Fibroblast of lung (primary cell): ENCODE data around the gene ZNF385D. TPM values are rescaled to one million over a fixed set of nuclear protein-coding genes. Genes with fewer than 3 reads are reported as not detected.
A peak's percentile ranks its signal among the peaks of the same experiment; 100 is the strongest.

ENCODE experiments used
- DNase-seq, 2 donors: peaks; one replicate each; pipeline versions ENCODE4 v3.0.0 to v3.0.0-alpha.2; 2010; ENCODE audit warnings: low read depth in 2 of 2
- H2AFZ ChIP-seq: 2 replicates; pipeline ENCODE4 v1.5.1; 2012; ENCODE audit warnings: low read length, control low read depth, inconsistent platforms
- H3K27ac ChIP-seq: 2 replicates; pipeline ENCODE4 v1.5.1; 2011; ENCODE audit warnings: low read length, control low read depth; ENCODE audit not compliant: insufficient read depth
- H3K27me3 ChIP-seq: 2 replicates; pipeline ENCODE4 v1.5.1; 2011; ENCODE audit warnings: mild to moderate bottlenecking, low read length; ENCODE audit not compliant: control insufficient read depth, insufficient read depth
- H3K36me3 ChIP-seq: 2 replicates; pipeline ENCODE4 v1.5.1; 2011; ENCODE audit warnings: low read length; ENCODE audit not compliant: control insufficient read depth, insufficient read depth
- H3K4me1 ChIP-seq: 2 replicates; pipeline ENCODE4 v1.5.1; 2011; ENCODE audit warnings: low read length; ENCODE audit not compliant: control insufficient read depth, insufficient read depth; ENCODE audit errors: extremely low read depth
- H3K4me2 ChIP-seq: 2 replicates; pipeline ENCODE4 v1.5.1; 2011; ENCODE audit warnings: low read length, control low read depth; ENCODE audit not compliant: insufficient read depth; ENCODE audit errors: extremely low read depth
- H3K4me3 ChIP-seq, 4 experiments: fragments of 200-600 bp in 1 of 4; sonication (generic) in 1 of 4; replicated peaks in 1 of 4; 2 replicates each; pipeline ENCODE4 v1.5.1; 2011 to 2016; ENCODE audit warnings: low read length in 4 of 4, low read depth in 3 of 4, mild to moderate bottlenecking in 3 of 4, control low read depth in 2 of 4, inconsistent platforms in 1 of 4, mixed read lengths in 1 of 4; ENCODE audit not compliant: insufficient read depth in 1 of 4; ENCODE audit errors: control extremely low read depth in 1 of 4
- H3K79me2 ChIP-seq: 2 replicates; pipeline ENCODE4 v1.5.1; 2012; ENCODE audit warnings: mild to moderate bottlenecking, low read length, inconsistent platforms; ENCODE audit not compliant: control insufficient read depth, insufficient read depth
- H3K9ac ChIP-seq: 2 replicates; pipeline ENCODE4 v1.5.1; 2011; ENCODE audit warnings: mild to moderate bottlenecking, low read length, control low read depth; ENCODE audit not compliant: insufficient read depth
- H3K9me3 ChIP-seq: 2 replicates; pipeline ENCODE4 v1.5.1; 2012; ENCODE audit warnings: low read depth, low read length; ENCODE audit not compliant: control insufficient read depth, insufficient read depth
- H4K20me1 ChIP-seq: 2 replicates; pipeline ENCODE4 v1.5.1; 2011; ENCODE audit warnings: low read length; ENCODE audit not compliant: control insufficient read depth, insufficient read depth; ENCODE audit errors: extremely low read depth
- CTCF ChIP-seq, 2 donors: IDR thresholded peaks in 1 of 2; conservative IDR thresholded peaks in 1 of 2; 1 replicate in 1 of 2; 2 replicates in 1 of 2; pipeline ENCODE4 v1.5.1; 2011 to 2012; ENCODE audit warnings: low read length in 2 of 2, control low read depth in 1 of 2, inconsistent platforms in 1 of 2, low read depth in 1 of 2, mild to moderate bottlenecking in 1 of 2
- EZH2 ChIP-seq: IDR thresholded peaks from 2 replicates; pipeline ENCODE4 v1.5.1; 2012; ENCODE audit warnings: low read length, control low read depth, mild to moderate bottlenecking; ENCODE audit errors: missing control alignments
- polyA plus RNA-seq, 2 donors: library from polyadenylated mRNA; depleted of rRNA in 1 of 2; stranded (reverse) in 1 of 2; unstranded in 1 of 2; fragments of >200 nt; gene quantifications; 2 replicates each; pipeline ENCODE4 v1.2.1, GENCODE V29; 2011 to 2012; ENCODE audit warnings: missing spikeins in 1 of 2
- total RNA-seq: library from RNA; depleted of rRNA; stranded (reverse); fragments of >200 nt; gene quantifications from 2 replicates; pipeline ENCODE4 v1.2.1, GENCODE V29; 2014

The ZNF385D gene
- total and polyA plus RNA-seq, 2 donors (not counting 1 experiment from before 2014, with no cell fraction given) = 0.83 to 1.9 TPM

GRCh38 chr3:21642433-21642832, 108.6 kb downstream of the ZNF385D start:
- no peak overlapping the region for H3K4me3 ChIP-seq
- peak; percentile 47 to 56 for DNase-seq
- no peak for TF ChIP-seq EZH2
- TF ChIP-seq CTCF (conservative IDR thresholded peaks at IDR 0.05 in 1 of 2, IDR thresholded peaks at IDR 0.05 in 1 of 2; ENCODE audit: low read depth in 1 of 2, low read length in 2 of 2) = no peak
- H3K9ac ChIP-seq = no peak overlapping the region
- H2AFZ ChIP-seq = no peak overlapping the region
- no peak overlapping the region for H3K4me2 ChIP-seq
- no peaks in the 10 kb centered on the region for H3K4me1 ChIP-seq
- no peaks in the 10 kb centered on the region for H4K20me1 ChIP-seq
- H3K27ac ChIP-seq = no peak overlapping the region
- no peaks in the 10 kb centered on the region for H3K9me3 ChIP-seq
- H3K36me3 ChIP-seq = no peaks in the 10 kb centered on the region
- no peaks in the 10 kb centered on the region for H3K27me3 ChIP-seq
- H3K79me2 ChIP-seq = no peaks in the 10 kb centered on the region

DNA sequence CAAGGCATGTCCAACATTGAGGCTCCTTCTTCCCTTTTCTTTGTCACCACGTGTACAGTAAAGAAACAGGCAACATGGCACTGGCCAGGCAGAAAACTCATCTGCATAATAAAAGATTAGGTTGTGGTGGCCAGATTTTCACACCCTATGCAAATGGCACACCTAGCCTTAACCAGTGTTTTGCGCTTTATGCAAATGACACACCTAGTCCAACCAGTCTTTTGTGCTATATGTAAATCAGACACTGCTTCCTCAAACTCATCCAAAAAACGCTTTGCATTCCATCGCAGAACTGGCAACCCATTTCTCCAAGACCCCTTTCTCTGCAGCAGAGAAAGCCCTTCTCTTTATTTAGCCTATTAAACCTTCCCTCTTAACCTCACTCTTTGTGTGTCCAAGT, 109.1 kb downstream of the ZNF385D start:
- Histone ChIP-seq H3K36me3 (no peaks in the 10 kb centered on the region), H3K79me2 (no peaks in the 10 kb centered on the region), H4K20me1 (no peaks in the 10 kb centered on the region), H2AFZ (no peak overlapping the region), H3K4me1 (no peaks in the 10 kb centered on the region), H3K4me2 (no peak overlapping the region), H3K4me3 (no peak overlapping the region), H3K27ac (no peak overlapping the region), H3K27me3 (no peaks in the 10 kb centered on the region), H3K9me3 (no peaks in the 10 kb centered on the region), H3K9ac (no peak overlapping the region)
- no peak for DNase-seq
- TF ChIP-seq EZH2 (no peak), CTCF (conservative IDR thresholded peaks at IDR 0.05 in 1 of 2, IDR thresholded peaks at IDR 0.05 in 1 of 2; ENCODE audit: low read depth in 1 of 2, low read length in 2 of 2) (no peak)

DNA sequence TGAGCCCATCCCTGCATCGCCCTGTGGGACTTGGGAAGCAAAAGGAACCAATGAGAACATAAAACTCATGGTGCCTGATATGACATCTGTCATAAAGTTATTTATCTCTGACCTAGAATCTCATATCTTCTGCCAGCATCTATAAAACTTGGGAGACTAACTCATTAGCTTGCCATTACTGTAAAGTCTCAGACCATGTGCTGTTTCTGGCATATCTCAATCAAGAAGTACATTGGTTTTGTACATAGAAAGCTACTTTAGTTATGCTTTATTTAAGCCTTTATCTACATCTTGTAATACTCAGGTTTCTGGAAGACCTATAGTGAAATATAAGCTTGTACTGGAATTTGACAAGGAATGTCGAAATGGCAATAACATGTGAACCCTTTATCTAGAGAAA, 112.5 kb downstream of the ZNF385D start:
- Histone ChIP-seq H3K4me1 (no peaks in the 10 kb centered on the region), H3K79me2 (no peaks in the 10 kb centered on the region), H3K36me3 (no peaks in the 10 kb centered on the region), H3K4me3 (no peak overlapping the region), H3K27me3 (no peaks in the 10 kb centered on the region), H3K4me2 (no peak overlapping the region), H4K20me1 (no peaks in the 10 kb centered on the region), H3K27ac (no peak overlapping the region), H2AFZ (no peak overlapping the region), H3K9ac (no peak overlapping the region), H3K9me3 (no peaks in the 10 kb centered on the region)
- no peak for TF ChIP-seq CTCF (conservative IDR thresholded peaks at IDR 0.05 in 1 of 2, IDR thresholded peaks at IDR 0.05 in 1 of 2; ENCODE audit: low read depth in 1 of 2, low read length in 2 of 2)
- no peak for TF ChIP-seq EZH2
- DNase-seq = no peak
